Loucy (cell line): ENCODE results near the gene SND1.

Experiments
- H2AFZ ChIP-seq: fragments of 200-600 bp; sonication (generic); 2 replicates; pipeline ENCODE4 v1.6.0; 2016; ENCODE audit warnings: antibody characterized with exemption, mild to moderate bottlenecking, low read length, moderate library complexity
- H3F3A ChIP-seq: fragments of 200-600 bp; 2 replicates; pipeline ENCODE4 v1.6.0; 2016; ENCODE audit warnings: antibody characterized with exemption, low read depth, mild to moderate bottlenecking
- H3K27me3 ChIP-seq: fragments of 200-600 bp; sonication (generic); 2 replicates; pipeline ENCODE4 v1.6.1; 2014; ENCODE audit warnings: low read length, mild to moderate bottlenecking; ENCODE audit not compliant: insufficient read depth, poor library complexity, severe bottlenecking
- H3K36me3 ChIP-seq: fragments of 200-600 bp; sonication (generic); 2 replicates; pipeline ENCODE4 v1.6.1; 2016; ENCODE audit warnings: low read length; ENCODE audit not compliant: insufficient read depth
- H3K4me1 ChIP-seq: fragments of 200-600 bp; sonication (generic); 2 replicates; pipeline ENCODE4 v1.5.1; 2014; ENCODE audit warnings: low read length, mild to moderate bottlenecking; ENCODE audit not compliant: insufficient read depth, poor library complexity, severe bottlenecking
- H3K4me2 ChIP-seq: fragments of 200-600 bp; sonication (generic); 2 replicates; pipeline ENCODE4 v1.6.0; 2014; ENCODE audit warnings: antibody characterized with exemption, low read length, low read depth, mild to moderate bottlenecking; ENCODE audit not compliant: poor library complexity, severe bottlenecking
- H3K4me3 ChIP-seq: fragments of 200-600 bp; sonication (generic); 2 replicates; pipeline ENCODE4 v1.5.1; 2014; ENCODE audit warnings: low read length, mild to moderate bottlenecking, mixed read lengths; ENCODE audit not compliant: poor library complexity, severe bottlenecking
- H3K79me2 ChIP-seq: fragments of 200-600 bp; sonication (generic); 2 replicates; pipeline ENCODE4 v1.6.1; 2014; ENCODE audit warnings: low read length; ENCODE audit not compliant: insufficient read depth
- H3K9ac ChIP-seq: fragments of 200-600 bp; sonication (generic); 2 replicates; pipeline ENCODE4 v1.6.0; 2014; ENCODE audit warnings: mild to moderate bottlenecking, low read depth, low read length, moderate library complexity; ENCODE audit not compliant: poor library complexity, severe bottlenecking
- H3K9me2 ChIP-seq: fragments of 200-600 bp; sonication (generic); replicated peaks from 2 replicates; pipeline ENCODE4 v1.6.1; 2016; ENCODE audit warnings: low read depth, low read length, mixed read lengths
- H3K9me3 ChIP-seq: fragments of 200-600 bp; sonication (generic); 2 replicates; pipeline ENCODE4 v1.6.1; 2014; ENCODE audit warnings: mild to moderate bottlenecking, antibody characterized with exemption, low read length, low read depth; ENCODE audit not compliant: insufficient read depth
- H4K20me1 ChIP-seq: fragments of 200-600 bp; sonication (generic); 2 replicates; pipeline ENCODE4 v1.6.0; 2014; ENCODE audit warnings: antibody characterized with exemption, low read length, mild to moderate bottlenecking; ENCODE audit not compliant: insufficient read depth, poor library complexity, severe bottlenecking
- EZH2phosphoT487 ChIP-seq: fragments of 200-600 bp; IDR thresholded peaks from 2 replicates; pipeline ENCODE4 v1.6.1; 2018; ENCODE audit warnings: antibody characterized with exemption, mild to moderate bottlenecking, moderate library complexity, borderline replicate concordance
- TF ChIP-seq, protein P1 (sequence below): fragments of 200-600 bp; sonication (generic); conservative IDR thresholded peaks from 2 replicates; pipeline ENCODE4 v1.5.1; 2014; ENCODE audit warnings: mild to moderate bottlenecking, antibody characterized with exemption, low read length

The SND1 gene

DNA sequence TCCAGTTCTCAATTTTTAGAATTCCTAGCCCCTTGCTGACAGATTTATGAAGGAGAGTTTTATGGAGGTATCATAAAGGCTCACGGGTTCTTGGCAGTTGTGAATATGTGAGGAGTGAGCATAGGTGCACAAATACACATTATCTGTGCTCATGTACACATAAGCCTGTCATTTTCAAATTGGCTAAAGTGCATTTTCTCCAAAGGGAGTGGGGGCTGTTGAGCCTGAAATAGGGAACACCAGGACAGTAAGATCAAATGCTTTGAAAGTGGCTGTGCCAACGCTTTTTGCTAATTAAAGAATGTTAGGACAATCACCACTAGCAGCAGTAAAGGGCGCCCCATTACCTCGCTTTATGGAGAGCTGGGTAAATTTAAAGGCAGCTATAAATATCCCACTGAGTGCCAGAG lies 387.6 kb downstream of the SND1 start:
- Histone ChIP-seq H3K4me3 (no peak overlapping the region), H3K9ac (no peak overlapping the region), H3K4me2 (no peak overlapping the region), H3F3A (no peaks in the 10 kb centered on the region), H3K36me3 (no peaks in the 10 kb centered on the region), H4K20me1 (no peaks in the 10 kb centered on the region), H3K9me3 (no peaks in the 10 kb centered on the region), H2AFZ (no peak overlapping the region), H3K27me3 (no peaks in the 10 kb centered on the region), H3K9me2 (no peaks in the 10 kb centered on the region), H3K4me1 (peaks cover 6% of the 10 kb centered on the region), H3K79me2 (no peaks in the 10 kb centered on the region)
- TF ChIP-seq, protein P1, sequence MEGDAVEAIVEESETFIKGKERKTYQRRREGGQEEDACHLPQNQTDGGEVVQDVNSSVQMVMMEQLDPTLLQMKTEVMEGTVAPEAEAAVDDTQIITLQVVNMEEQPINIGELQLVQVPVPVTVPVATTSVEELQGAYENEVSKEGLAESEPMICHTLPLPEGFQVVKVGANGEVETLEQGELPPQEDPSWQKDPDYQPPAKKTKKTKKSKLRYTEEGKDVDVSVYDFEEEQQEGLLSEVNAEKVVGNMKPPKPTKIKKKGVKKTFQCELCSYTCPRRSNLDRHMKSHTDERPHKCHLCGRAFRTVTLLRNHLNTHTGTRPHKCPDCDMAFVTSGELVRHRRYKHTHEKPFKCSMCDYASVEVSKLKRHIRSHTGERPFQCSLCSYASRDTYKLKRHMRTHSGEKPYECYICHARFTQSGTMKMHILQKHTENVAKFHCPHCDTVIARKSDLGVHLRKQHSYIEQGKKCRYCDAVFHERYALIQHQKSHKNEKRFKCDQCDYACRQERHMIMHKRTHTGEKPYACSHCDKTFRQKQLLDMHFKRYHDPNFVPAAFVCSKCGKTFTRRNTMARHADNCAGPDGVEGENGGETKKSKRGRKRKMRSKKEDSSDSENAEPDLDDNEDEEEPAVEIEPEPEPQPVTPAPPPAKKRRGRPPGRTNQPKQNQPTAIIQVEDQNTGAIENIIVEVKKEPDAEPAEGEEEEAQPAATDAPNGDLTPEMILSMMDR: no peak
- no peak for TF ChIP-seq EZH2phosphoT487

- H3K36me3 ChIP-seq: no peaks in the 10 kb centered on the region
- no peaks in the 10 kb centered on the region for H3F3A ChIP-seq
- TF ChIP-seq, protein P1: no peak
- no peak for TF ChIP-seq EZH2phosphoT487
- H3K9me2 ChIP-seq: no peaks in the 10 kb centered on the region
- no peaks in the 10 kb centered on the region for H3K9me3 ChIP-seq
- H3K4me1 ChIP-seq: peaks cover 6% of the 10 kb centered on the region
- no peaks in the 10 kb centered on the region for H3K27me3 ChIP-seq
- H3K9ac ChIP-seq: no peak overlapping the region
- H4K20me1 ChIP-seq: no peaks in the 10 kb centered on the region
- H2AFZ ChIP-seq: no peak overlapping the region
- no peak overlapping the region for H3K4me2 ChIP-seq
- H3K4me3 ChIP-seq: no peak overlapping the region
- H3K79me2 ChIP-seq: no peaks in the 10 kb centered on the region
Observed at GRCh38 chr7:128040205-128040604, 388.2 kb downstream of the SND1 start.

DNA sequence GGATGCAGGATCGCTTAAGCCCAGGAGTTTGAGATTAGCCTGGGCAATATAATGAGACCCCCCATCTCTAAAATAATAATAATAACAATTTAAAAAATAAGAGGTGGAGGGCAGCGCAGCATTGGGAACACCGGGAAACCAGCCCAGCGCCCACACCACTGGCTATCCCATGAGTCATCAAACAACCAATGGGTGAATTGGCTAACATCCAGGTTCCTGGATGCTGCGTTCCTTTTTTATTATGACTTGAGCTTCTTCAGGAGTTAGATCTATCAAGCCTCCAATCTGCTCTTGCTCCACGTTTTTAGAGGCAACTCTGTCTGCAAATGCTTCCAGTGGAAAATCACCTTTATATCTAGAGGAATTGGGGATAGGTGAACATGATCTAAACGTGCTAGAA lies 389.2 kb downstream of the SND1 start:
- Histone ChIP-seq H3K27me3 (no peaks in the 10 kb centered on the region), H3F3A (no peaks in the 10 kb centered on the region), H3K9me3 (no peaks in the 10 kb centered on the region), H3K4me1 (peaks cover 9% of the 10 kb centered on the region), H2AFZ (no peak overlapping the region), H3K36me3 (no peaks in the 10 kb centered on the region), H3K9me2 (no peaks in the 10 kb centered on the region), H3K4me3 (no peak overlapping the region), H4K20me1 (no peaks in the 10 kb centered on the region), H3K79me2 (no peaks in the 10 kb centered on the region), H3K9ac (no peak overlapping the region), H3K4me2 (no peak overlapping the region)
- no peak for TF ChIP-seq EZH2phosphoT487
- TF ChIP-seq, protein P1: no peak
